HepG2 (cell line): ENCODE results near the gene CSNK1E. TPM values are rescaled to one million over a fixed set of nuclear protein-coding genes. Genes with fewer than 3 reads are reported as not detected.

Experiments used
- ARID4A ChIP-seq: sonication (generic); formaldehyde crosslinking; IDR thresholded peaks from 2 replicates; pipeline ENCODE4 v1.5.0; 2020; ENCODE audit warnings: mild to moderate bottlenecking, missing genetic modification reagents, borderline replicate concordance
- BORCS8-MEF2B ChIP-seq: sonication (generic); formaldehyde crosslinking; IDR thresholded peaks from 2 replicates; pipeline ENCODE4 v1.8.0; 2022; ENCODE audit warnings: mild to moderate bottlenecking, missing genetic modification reagents
- DMAP1 ChIP-seq: IDR thresholded peaks from 2 replicates; pipeline ENCODE4 v1.6.1; 2016
- HCFC1 ChIP-seq: fragments of 150-350 bp; IDR thresholded peaks from 2 replicates; pipeline ENCODE4 v1.6.1; 2014; ENCODE audit warnings: low read depth, low read length
- NR2F6 ChIP-seq, 2 experiments: IDR thresholded peaks; 2 replicates each; pipeline ENCODE4 v1.6.1; 2016; ENCODE audit warnings: antibody characterized with exemption in 1 of 2, mild to moderate bottlenecking in 1 of 2
- PHF21A ChIP-seq: sonication (generic); formaldehyde crosslinking; IDR thresholded peaks from 2 replicates; pipeline ENCODE4 v1.5.0; 2020; ENCODE audit warnings: mild to moderate bottlenecking, missing genetic modification reagents
- TBX3 ChIP-seq: fragments of 450-650 bp; IDR thresholded peaks from 2 replicates; pipeline ENCODE4 v1.6.1; 2017; ENCODE audit warnings: antibody characterized with exemption, mild to moderate bottlenecking, inconsistent platforms, borderline replicate concordance
- TERF1 ChIP-seq: sonication (generic); formaldehyde crosslinking; IDR thresholded peaks from 2 replicates; pipeline ENCODE4 v1.8.0; 2022; ENCODE audit warnings: mild to moderate bottlenecking, missing genetic modification reagents, moderate library complexity
- THAP11 ChIP-seq: IDR thresholded peaks from 2 replicates; pipeline ENCODE4 v1.6.1; 2016; ENCODE audit warnings: missing biosample characterization, missing genetic modification reagents
- ZFP91 ChIP-seq: sonication (generic); formaldehyde crosslinking; IDR thresholded peaks from 2 replicates; pipeline ENCODE4 v1.9.0; 2022; ENCODE audit warnings: missing genetic modification reagents, mild to moderate bottlenecking, borderline replicate concordance
- ZFX ChIP-seq: sonication (generic); formaldehyde crosslinking; IDR thresholded peaks from 2 replicates; pipeline ENCODE4 v1.4.0; 2020; ENCODE audit warnings: mild to moderate bottlenecking, low read depth, missing genetic modification reagents, moderate library complexity
- ZNF326 ChIP-seq: sonication (generic); formaldehyde crosslinking; IDR thresholded peaks from 2 replicates; pipeline ENCODE4 v1.4.0; 2020; ENCODE audit warnings: missing genetic modification reagents, borderline replicate concordance
- ZNF337 ChIP-seq: sonication (generic); formaldehyde crosslinking; IDR thresholded peaks from 2 replicates; pipeline ENCODE4 v1.5.1; 2020; ENCODE audit warnings: missing genetic modification reagents, low read depth, mild to moderate bottlenecking, borderline replicate concordance
- ZNF501 ChIP-seq: sonication (generic); formaldehyde crosslinking; IDR thresholded peaks from 2 replicates; pipeline ENCODE4 v1.5.1; 2020; ENCODE audit warnings: mild to moderate bottlenecking, moderate library complexity, missing genetic modification reagents
- ZNF816 ChIP-seq: sonication (generic); formaldehyde crosslinking; IDR thresholded peaks from 2 replicates; pipeline ENCODE4 v1.8.0; 2022; ENCODE audit warnings: missing genetic modification reagents, mild to moderate bottlenecking, borderline replicate concordance
- ZSCAN20 ChIP-seq: sonication (generic); formaldehyde crosslinking; IDR thresholded peaks from 2 replicates; pipeline ENCODE4 v1.4.0; 2020; ENCODE audit warnings: missing genetic modification reagents, mild to moderate bottlenecking, borderline replicate concordance
- ZSCAN5A ChIP-seq: sonication (generic); formaldehyde crosslinking; IDR thresholded peaks from 2 replicates; pipeline ENCODE4 v1.8.0; 2022; ENCODE audit warnings: mild to moderate bottlenecking, missing genetic modification reagents, borderline replicate concordance
- polyA plus RNA-seq, 8 experiments: library from polyadenylated mRNA; depleted of rRNA in 3 of 8; stranded (reverse) in 7 of 8; unstranded in 1 of 8; fragments of >200 nt; fragmentation: Illumina TruSeq in 4 of 8; extraction: Trizol in 4 of 8; gene quantifications; 2 replicates each; pipeline versions ENCODE4 v1.2.1 to v1.2.3, GENCODE V29; 2011 to 2016; ENCODE audit warnings: low read depth in 4 of 8, missing spikeins in 1 of 8, mixed read lengths in 1 of 8; ENCODE audit not compliant: insufficient read depth in 1 of 8
- total RNA-seq, 5 experiments: library from RNA; depleted of rRNA; stranded (reverse); fragments of >200 nt; fragmentation: Illumina TruSeq; extraction: Trizol; gene quantifications; 2 replicates each; pipeline ENCODE4 v1.2.3, GENCODE V29; 2016; ENCODE audit warnings: low read depth in 1 of 5

The CSNK1E gene
- total and polyA plus RNA-seq, 2 of the 13 experiments (the other 11 are each of a cell fraction or from before 2014, with no cell fraction given): 34.7 to 129 TPM

GRCh38 chr22:38309614-38310517 lies 7.4 kb downstream of the CSNK1E start (continued):
- peak; percentile 84; the same call in 1 of the 2 replicates for TF ChIP-seq ARID4A (CRISPR knock-in tag)
- TF ChIP-seq PHF21A (CRISPR knock-in tag): peak; percentile 95; the same call in 1 of the 2 replicates
- no peak for TF ChIP-seq ZNF337 (CRISPR knock-in tag)
- peak; percentile 40; the same call in 1 of the 2 replicates for TF ChIP-seq ZFP91 (CRISPR knock-in tag)
- no peak for TF ChIP-seq HCFC1
- no peak for TF ChIP-seq ZNF326
- peak; percentile 53; the same call in 1 of the 2 replicates for TF ChIP-seq BORCS8-MEF2B (CRISPR knock-in tag)
- TF ChIP-seq ZNF816 (CRISPR knock-in tag): 0 out of 2 replicates have a peak, but pooled peaks have one; percentile 39
- peak; percentile 70 for TF ChIP-seq ZFX (CRISPR knock-in tag)
- TF ChIP-seq NR2F6 (IDR thresholded peaks at IDR 0.05): peak; percentile 92
- TF ChIP-seq NR2F6 (CRISPR knock-in tag; IDR thresholded peaks at IDR 0.05): peak; percentile 96
- TF ChIP-seq DMAP1 (CRISPR knock-in tag): peak; percentile 47; the same call in 1 of the 2 replicates
- peak; percentile 23; the same call in 1 of the 2 replicates for TF ChIP-seq ZSCAN20 (CRISPR knock-in tag)
- TF ChIP-seq TBX3: peak; percentile 43; the same call in 1 of the 2 replicates
- peak; percentile 44; the same call in 1 of the 2 replicates for TF ChIP-seq ZSCAN5A (CRISPR knock-in tag)
- TF ChIP-seq THAP11 (CRISPR knock-in tag): peak; percentile 31; the same call in 1 of the 2 replicates
- TF ChIP-seq ZNF501 (CRISPR knock-in tag): peak; percentile 78
- TF ChIP-seq TERF1 (CRISPR knock-in tag): no peak
